Gastrocnemius medialis (tissue), 4 donors: ENCODE measurements around the gene UBL4A.

Experiments
- POLR2A ChIP-seq, 2 donors: fragments of 450-650 bp; IDR thresholded peaks; one replicate each; pipeline ENCODE4 v1.6.1; 2017; ENCODE audit warnings: antibody characterized with exemption in 2 of 2, mild to moderate bottlenecking in 2 of 2, moderate library complexity in 2 of 2
- TF ChIP-seq, protein P1 (sequence below), 5 experiments: fragments of 450-650 bp in 3 of 5; fragments of 200-600 bp in 2 of 5; sonication (generic) in 2 of 5; IDR thresholded peaks in 4 of 5; conservative IDR thresholded peaks in 1 of 5; 1 replicate in 4 of 5; 2 replicates in 1 of 5; pipeline ENCODE4 v1.5.1; 2016 to 2019; ENCODE audit warnings: antibody characterized with exemption in 5 of 5, mild to moderate bottlenecking in 3 of 5, moderate library complexity in 3 of 5

DNA sequence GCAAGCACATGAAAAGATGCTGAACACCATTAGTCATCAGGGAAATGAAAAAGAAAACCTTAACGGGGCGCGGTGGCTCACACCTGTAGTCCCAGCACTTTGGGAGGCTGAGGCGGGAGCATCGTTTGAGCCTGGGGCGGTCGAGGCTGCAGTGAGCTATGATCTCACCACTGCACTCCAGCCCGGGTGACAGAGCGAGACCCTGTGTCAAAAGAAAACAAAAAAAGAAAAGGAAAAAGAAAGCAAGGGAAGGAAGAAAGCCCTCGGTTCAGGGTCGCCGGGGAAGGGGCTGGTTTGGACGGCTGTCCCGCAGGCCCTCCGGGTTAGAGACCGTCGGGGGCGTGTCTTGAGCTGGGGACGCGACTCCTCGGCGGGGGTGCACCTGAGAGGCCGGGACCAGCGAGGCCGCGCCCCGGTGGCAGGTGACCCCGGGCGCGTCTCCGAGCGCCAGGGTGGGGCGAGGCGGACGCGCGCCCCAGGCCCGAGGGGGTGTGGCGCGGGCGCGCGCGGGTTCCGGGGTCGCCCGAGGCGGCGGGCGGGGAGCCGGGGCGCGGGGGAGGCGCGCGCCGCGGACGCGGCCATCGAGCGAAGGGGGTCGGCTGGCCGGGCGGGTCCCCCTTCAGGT is 28.8 kb downstream of the UBL4A start:
- TF ChIP-seq POLR2A (IDR thresholded peaks at IDR 0.05), result no peak
- TF ChIP-seq, protein P1, sequence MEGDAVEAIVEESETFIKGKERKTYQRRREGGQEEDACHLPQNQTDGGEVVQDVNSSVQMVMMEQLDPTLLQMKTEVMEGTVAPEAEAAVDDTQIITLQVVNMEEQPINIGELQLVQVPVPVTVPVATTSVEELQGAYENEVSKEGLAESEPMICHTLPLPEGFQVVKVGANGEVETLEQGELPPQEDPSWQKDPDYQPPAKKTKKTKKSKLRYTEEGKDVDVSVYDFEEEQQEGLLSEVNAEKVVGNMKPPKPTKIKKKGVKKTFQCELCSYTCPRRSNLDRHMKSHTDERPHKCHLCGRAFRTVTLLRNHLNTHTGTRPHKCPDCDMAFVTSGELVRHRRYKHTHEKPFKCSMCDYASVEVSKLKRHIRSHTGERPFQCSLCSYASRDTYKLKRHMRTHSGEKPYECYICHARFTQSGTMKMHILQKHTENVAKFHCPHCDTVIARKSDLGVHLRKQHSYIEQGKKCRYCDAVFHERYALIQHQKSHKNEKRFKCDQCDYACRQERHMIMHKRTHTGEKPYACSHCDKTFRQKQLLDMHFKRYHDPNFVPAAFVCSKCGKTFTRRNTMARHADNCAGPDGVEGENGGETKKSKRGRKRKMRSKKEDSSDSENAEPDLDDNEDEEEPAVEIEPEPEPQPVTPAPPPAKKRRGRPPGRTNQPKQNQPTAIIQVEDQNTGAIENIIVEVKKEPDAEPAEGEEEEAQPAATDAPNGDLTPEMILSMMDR (IDR thresholded peaks at IDR 0.05 in 4 of 5, conservative IDR thresholded peaks at IDR 0.05 in 1 of 5), result no peak
